HepG2 (cell line): Measurements from ENCODE around the gene GINS2. TPM values are rescaled to one million over a fixed set of nuclear protein-coding genes. Genes with fewer than 3 reads are reported as not detected.

ENCODE experiments used
- CENPBD1 ChIP-seq: sonication (generic); formaldehyde crosslinking; IDR thresholded peaks from 2 replicates; pipeline ENCODE4 v1.8.0; 2022; ENCODE audit warnings: missing genetic modification reagents, low read depth, mild to moderate bottlenecking, borderline replicate concordance
- CSRNP2 ChIP-seq: sonication (generic); formaldehyde crosslinking; conservative IDR thresholded peaks from 2 replicates; pipeline ENCODE4 v1.8.0; 2022; ENCODE audit warnings: low read depth, missing genetic modification reagents
- DRAP1 ChIP-seq: IDR thresholded peaks from 2 replicates; pipeline ENCODE4 v1.6.1; 2016; ENCODE audit warnings: missing genetic modification reagents, missing compliant biosample characterization
- EZH2 ChIP-seq: conservative IDR thresholded peaks from 2 replicates; pipeline ENCODE4 v1.6.1; 2012; ENCODE audit warnings: mild to moderate bottlenecking, low read depth, low read length, moderate library complexity
- MAF1 ChIP-seq: sonication (generic); formaldehyde crosslinking; IDR thresholded peaks from 2 replicates; pipeline ENCODE4 v1.5.0; 2020; ENCODE audit warnings: missing genetic modification reagents, borderline replicate concordance
- MLLT10 ChIP-seq: sonication (generic); formaldehyde crosslinking; IDR thresholded peaks from 2 replicates; pipeline ENCODE4 v1.4.0; 2020; ENCODE audit warnings: missing genetic modification reagents
- NR1H2 ChIP-seq: sonication (generic); formaldehyde crosslinking; IDR thresholded peaks from 2 replicates; pipeline ENCODE4 v1.8.1; 2022; ENCODE audit warnings: low read depth, missing genetic modification reagents, borderline replicate concordance
- RBFOX2 ChIP-seq: fragments of 200-400 bp; formaldehyde crosslinking; IDR thresholded peaks from 2 replicates; pipeline ENCODE4 v1.6.1; 2017; ENCODE audit warnings: low read depth, mild to moderate bottlenecking, low read length
- SALL2 ChIP-seq: sonication (generic); formaldehyde crosslinking; IDR thresholded peaks from 2 replicates; pipeline ENCODE4 v1.8.1; 2023; ENCODE audit warnings: mild to moderate bottlenecking, missing genetic modification reagents, inconsistent platforms
- TAF15 ChIP-seq: fragments of 200-400 bp; formaldehyde crosslinking; IDR thresholded peaks from one replicate; pipeline ENCODE4 v1.6.1; 2018; ENCODE audit warnings: mild to moderate bottlenecking, low read depth, low read length; ENCODE audit not compliant: poor library complexity, severe bottlenecking
- ZBTB39 ChIP-seq: sonication (generic); formaldehyde crosslinking; IDR thresholded peaks from 2 replicates; pipeline ENCODE4 v1.5.0; 2020; ENCODE audit warnings: missing genetic modification reagents
- ZBTB49 ChIP-seq: sonication (generic); formaldehyde crosslinking; IDR thresholded peaks from 2 replicates; pipeline ENCODE4 v1.4.0; 2020; ENCODE audit warnings: missing genetic modification reagents, borderline replicate concordance
- ZNF121 ChIP-seq: sonication (generic); formaldehyde crosslinking; IDR thresholded peaks from 2 replicates; pipeline ENCODE4 v1.5.0; 2020; ENCODE audit warnings: mild to moderate bottlenecking, missing genetic modification reagents
- ZNF143 ChIP-seq: sonication (generic); formaldehyde crosslinking; IDR thresholded peaks from 2 replicates; pipeline ENCODE4 v1.4.0; 2020; ENCODE audit warnings: missing genetic modification reagents
- ZNF292 ChIP-seq: sonication (generic); formaldehyde crosslinking; IDR thresholded peaks from 2 replicates; pipeline ENCODE4 v1.8.1; 2022; ENCODE audit warnings: mild to moderate bottlenecking, low read depth, missing genetic modification reagents, borderline replicate concordance
- ZNF296 ChIP-seq: sonication (generic); formaldehyde crosslinking; conservative IDR thresholded peaks from 2 replicates; pipeline ENCODE4 v1.5.0; 2020; ENCODE audit warnings: mild to moderate bottlenecking, missing genetic modification reagents
- ZNF468 ChIP-seq: sonication (generic); formaldehyde crosslinking; IDR thresholded peaks from 2 replicates; pipeline ENCODE4 v1.8.0; 2022; ENCODE audit warnings: mild to moderate bottlenecking, moderate library complexity, missing genetic modification reagents
- ZNF740 ChIP-seq: sonication (generic); formaldehyde crosslinking; IDR thresholded peaks from 2 replicates; pipeline ENCODE4 v1.4.0; 2020; ENCODE audit warnings: missing genetic modification reagents
- ZNF781 ChIP-seq: sonication (generic); formaldehyde crosslinking; IDR thresholded peaks from 2 replicates; pipeline ENCODE4 v1.5.1; 2020; ENCODE audit warnings: borderline replicate concordance, mild to moderate bottlenecking, missing genetic modification reagents; ENCODE audit errors: not compliant biosample characterization
- ZSCAN5A ChIP-seq: sonication (generic); formaldehyde crosslinking; IDR thresholded peaks from 2 replicates; pipeline ENCODE4 v1.8.0; 2022; ENCODE audit warnings: mild to moderate bottlenecking, missing genetic modification reagents, borderline replicate concordance
- polyA plus RNA-seq, 8 experiments: library from polyadenylated mRNA; depleted of rRNA in 3 of 8; stranded (reverse) in 7 of 8; unstranded in 1 of 8; fragments of >200 nt; fragmentation: Illumina TruSeq in 4 of 8; extraction: Trizol in 4 of 8; gene quantifications; 2 replicates each; pipeline versions ENCODE4 v1.2.1 to v1.2.3, GENCODE V29; 2011 to 2016; ENCODE audit warnings: low read depth in 4 of 8, missing spikeins in 1 of 8, mixed read lengths in 1 of 8; ENCODE audit not compliant: insufficient read depth in 1 of 8
- total RNA-seq, 5 experiments: library from RNA; depleted of rRNA; stranded (reverse); fragments of >200 nt; fragmentation: Illumina TruSeq; extraction: Trizol; gene quantifications; 2 replicates each; pipeline ENCODE4 v1.2.3, GENCODE V29; 2016; ENCODE audit warnings: low read depth in 1 of 5

GINS2 gene
- total and polyA plus RNA-seq, 2 of the 13 experiments (the other 11 are each of a cell fraction or from before 2014, with no cell fraction given): 10.6 to 48.3 TPM

- TF ChIP-seq CENPBD1: no peak
- no peak for TF ChIP-seq SALL2 (CRISPR knock-in tag)
- TF ChIP-seq ZNF143 (CRISPR knock-in tag): no peak
- no peak for TF ChIP-seq MAF1 (CRISPR knock-in tag)
- no peak for TF ChIP-seq CSRNP2 (CRISPR knock-in tag)
- TF ChIP-seq ZNF781: no peak
- 0 out of 2 replicates have a peak, but pooled peaks have one; percentile 37 for TF ChIP-seq ZSCAN5A (CRISPR knock-in tag)
- TF ChIP-seq ZNF121 (CRISPR knock-in tag): peak; percentile 88
- TF ChIP-seq ZNF468 (CRISPR knock-in tag): no peak
- no peak for TF ChIP-seq ZBTB49 (CRISPR knock-in tag)
- no peak for TF ChIP-seq ZNF296
- TF ChIP-seq ZNF740: no peak
- TF ChIP-seq DRAP1 (CRISPR knock-in tag): no peak
- TF ChIP-seq TAF15: no peak
- no peak for TF ChIP-seq NR1H2 (CRISPR knock-in tag)
- no peak for TF ChIP-seq ZNF292 (CRISPR knock-in tag)
- 0 out of 2 replicates have a peak, but pooled peaks have one; percentile 66 for TF ChIP-seq EZH2
- TF ChIP-seq RBFOX2: no peak
- TF ChIP-seq MLLT10: no peak
- TF ChIP-seq ZBTB39 (CRISPR knock-in tag): no peak
Observed at GRCh38 chr16:85689285-85689949, 663 bp upstream of the GINS2 start (continued).
